DMS114 treated with DMSO at 0.1 percent for 48 hours (cell line): Measurements from ENCODE around the gene ATXN10.

Experiments used
- DNase-seq: peaks from one replicate; lab custom pipeline; 2025; ENCODE audit not compliant: unreplicated experiment; lab: John Stamatoyannopoulos, UW

ATXN10 gene

GRCh38 chr22:45817745-45818423 lies 146.2 kb downstream of the ATXN10 start:
- no peak for DNase-seq

- DNase-seq: no peak
Observed at GRCh38 chr22:45818424-45819085, 146.9 kb downstream of the ATXN10 start.

GRCh38 chr22:45819305-45819704 lies 147.7 kb downstream of the ATXN10 start:
- no peak for DNase-seq

GRCh38 chr22:45823336-45823735 lies 151.7 kb downstream of the ATXN10 start:
- no peak for DNase-seq

- no peak for DNase-seq
Observed at GRCh38 chr22:45826520-45826919, 154.9 kb downstream of the ATXN10 start.

- no peak for DNase-seq
Observed at GRCh38 chr22:45828841-45829240, 157.2 kb downstream of the ATXN10 start.

- no peak for DNase-seq
Observed at GRCh38 chr22:45830531-45831245, 159.1 kb downstream of the ATXN10 start.

GRCh38 chr22:45831394-45831793 lies 159.8 kb downstream of the ATXN10 start:
- DNase-seq: no peak

GRCh38 chr22:45832180-45832579 lies 160.5 kb downstream of the ATXN10 start:
- DNase-seq: no peak

GRCh38 chr22:45832959-45833580 lies 161.4 kb downstream of the ATXN10 start:
- no peak for DNase-seq

- DNase-seq: no peak
Observed at GRCh38 chr22:45833613-45834012, 162.0 kb downstream of the ATXN10 start.

GRCh38 chr22:45834241-45834640 lies 162.6 kb downstream of the ATXN10 start:
- no peak for DNase-seq

GRCh38 chr22:45834795-45835194 lies 163.2 kb downstream of the ATXN10 start:
- no peak for DNase-seq

GRCh38 chr22:45836418-45837169 lies 165.0 kb downstream of the ATXN10 start:
- DNase-seq: no peak

- no peak for DNase-seq
Observed at GRCh38 chr22:45837508-45837907, 165.9 kb downstream of the ATXN10 start.

- DNase-seq: no peak
Observed at GRCh38 chr22:45838305-45838887, 166.8 kb downstream of the ATXN10 start.

GRCh38 chr22:45840483-45840882 lies 168.8 kb downstream of the ATXN10 start:
- DNase-seq: no peak

GRCh38 chr22:45842291-45842991 lies 170.8 kb downstream of the ATXN10 start:
- DNase-seq: no peak

- no peak for DNase-seq
Observed at GRCh38 chr22:45843031-45843430, 171.4 kb downstream of the ATXN10 start.

- DNase-seq: no peak
Observed at GRCh38 chr22:45843986-45844385, 172.4 kb downstream of the ATXN10 start.
